PC-9 (cell line): ENCODE data around the gene FOXP1. TPM values are rescaled to one million over a fixed set of nuclear protein-coding genes. Genes with fewer than 3 reads are reported as not detected.
"Not testable (repeated sequence)": the region's sequence is repeated elsewhere in the genome, so short reads cannot be mapped to it uniquely, and the experiment has no call there.

Experiments used
- BruUV-seq: library from RNA; stranded (reverse); fragments of 400-500 nt; replicated peaks from 2 replicates; lab custom pipeline; 2021; lab: Mats Ljungman, UMichigan
- CTCF ChIA-PET: fragments of 300-600 bp; sonication (Branson Sonifier 250); formaldehyde crosslinking; loops from one replicate; lab custom pipeline; 2022; ENCODE audit warnings: antibody characterized with exemption; lab: Charles Lee
- POLR2A ChIA-PET: fragments of 300-600 bp; sonication (Branson Sonifier 250); formaldehyde crosslinking; loops from one replicate; lab custom pipeline; 2022; ENCODE audit warnings: antibody characterized with exemption; ENCODE audit not compliant: unreplicated experiment; lab: Charles Lee
- DNase-seq, 2 experiments: peaks; one replicate each; pipeline versions ENCODE4 v3.0.0 to v3.0.0-alpha.2; 2015 to 2022; ENCODE audit warnings: mixed read lengths in 1 of 2
- H2AFZ ChIP-seq: fragments of 200-600 bp; sonication (generic); 2 replicates; pipeline ENCODE4 v1.8.1; 2017; ENCODE audit warnings: antibody characterized with exemption
- H3F3A ChIP-seq: fragments of 200-600 bp; sonication (generic); 2 replicates; pipeline ENCODE4 v1.8.1; 2017; ENCODE audit warnings: antibody characterized with exemption, mild to moderate bottlenecking, low read depth; ENCODE audit not compliant: insufficient read depth
- H3K27ac ChIP-seq: fragments of 200-600 bp; sonication (generic); 2 replicates; pipeline ENCODE4 v1.6.1; 2016; ENCODE audit warnings: mixed run types
- H3K27me3 ChIP-seq: fragments of 200-600 bp; sonication (generic); 2 replicates; pipeline ENCODE4 v1.6.1; 2016; ENCODE audit warnings: low read depth, mixed run types; ENCODE audit not compliant: insufficient read depth
- H3K36me3 ChIP-seq: fragments of 200-600 bp; sonication (generic); 2 replicates; pipeline ENCODE4 v1.6.1; 2016; ENCODE audit warnings: low read depth, mixed run types
- H3K4me1 ChIP-seq: fragments of 200-600 bp; sonication (generic); replicated peaks from 2 replicates; pipeline ENCODE4 v1.6.1; 2016; ENCODE audit warnings: mixed run types; ENCODE audit not compliant: insufficient read depth
- H3K4me2 ChIP-seq: fragments of 200-600 bp; sonication (generic); 2 replicates; pipeline ENCODE4 v1.6.1; 2017; ENCODE audit warnings: mixed run types
- H3K4me3 ChIP-seq: fragments of 200-600 bp; sonication (generic); 2 replicates; pipeline ENCODE4 v1.6.1; 2016; ENCODE audit warnings: mixed run types
- H3K79me2 ChIP-seq: fragments of 200-600 bp; sonication (generic); 2 replicates; pipeline ENCODE4 v1.6.1; 2017; ENCODE audit warnings: low read depth, mixed run types
- H3K9me2 ChIP-seq: fragments of 200-600 bp; sonication (generic); 2 replicates; pipeline ENCODE4 v1.8.1; 2017; ENCODE audit warnings: mild to moderate bottlenecking; ENCODE audit not compliant: insufficient read depth
- H3K9me3 ChIP-seq: fragments of 200-600 bp; sonication (generic); 2 replicates; pipeline ENCODE4 v1.8.1; 2016; ENCODE audit warnings: low read depth; ENCODE audit not compliant: insufficient read depth
- H4K20me1 ChIP-seq: fragments of 200-600 bp; sonication (generic); 2 replicates; pipeline ENCODE4 v1.8.1; 2017; ENCODE audit not compliant: insufficient read depth
- EZH2 ChIP-seq: fragments of 200-600 bp; sonication (generic); IDR thresholded peaks from 2 replicates; pipeline ENCODE4 v1.8.0; 2017; ENCODE audit warnings: antibody characterized with exemption, low read depth
- intact Hi-C: fragments of 100-400 bp; cut with micrococcal nuclease; formaldehyde crosslinking; loops from one replicate; pipeline ENCODE4 v1.10.0; 2022; ENCODE audit not compliant: unreplicated experiment
- total RNA-seq: library from RNA; stranded (reverse); gene quantifications from 2 replicates; pipeline ENCODE4 v1.2.3, GENCODE V29; 2021
- TF ChIP-seq, protein P1 (sequence below): fragments of 200-600 bp; sonication (generic); conservative IDR thresholded peaks from 2 replicates; pipeline ENCODE4 v1.6.1; 2017; ENCODE audit warnings: mixed run types, antibody characterized with exemption, mild to moderate bottlenecking, moderate library complexity

Gene FOXP1
- total RNA-seq, 1 experiment from 2014 or later, result 33.3 TPM

DNA sequence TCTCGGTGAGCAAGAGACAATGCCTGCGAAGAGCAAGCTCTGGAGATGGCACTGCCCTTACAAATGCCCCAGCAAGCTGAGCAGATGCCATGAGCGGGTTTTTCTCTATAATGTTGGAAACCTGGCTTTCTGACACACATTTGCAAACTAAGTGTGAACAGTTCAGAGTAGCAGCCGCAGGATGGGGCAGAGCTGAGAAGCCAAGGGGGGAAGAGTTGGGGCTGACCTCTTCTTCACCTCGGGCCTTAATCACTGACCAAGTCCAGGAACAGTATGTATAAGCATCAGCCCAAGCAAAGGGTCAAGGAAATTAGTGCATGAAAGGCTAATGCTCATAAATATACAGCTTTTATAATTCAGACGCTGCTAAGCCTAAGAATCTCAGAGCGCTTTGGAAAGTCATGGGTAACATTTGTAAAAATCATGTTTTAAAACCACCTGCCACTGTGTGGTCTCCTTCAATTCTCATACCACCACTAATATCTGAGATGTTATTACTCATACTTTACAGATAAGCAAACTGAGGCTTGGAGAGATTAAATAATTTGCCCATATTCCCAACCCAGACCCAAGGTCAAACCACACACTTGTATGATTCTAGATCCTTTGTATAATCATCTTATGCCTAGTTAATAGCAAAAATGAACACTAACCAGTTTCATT lies 603.4 kb downstream of the FOXP1 start:
- Histone ChIP-seq H2AFZ (no peak overlapping the region), H3K4me1 (peaks cover 27% of the 10 kb centered on the region), H3K4me2 (no peak overlapping the region), H3K36me3 (no peaks in the 10 kb centered on the region), H3K79me2 (no peaks in the 10 kb centered on the region), H3K9me3 (no peaks in the 10 kb centered on the region), H3K27ac (no peak overlapping the region), H3K4me3 (no peak overlapping the region), H3F3A (peaks cover 16% of the 10 kb centered on the region; the same call in 1 of the 2 replicates), H3K9me2 (no peaks in the 10 kb centered on the region), H4K20me1 (no peaks in the 10 kb centered on the region), H3K27me3 (no peaks in the 10 kb centered on the region)
- ChIA-PET POLR2A (no interaction called here), CTCF (no interaction called here)
- TF ChIP-seq EZH2, result no peak
- TF ChIP-seq, protein P1, sequence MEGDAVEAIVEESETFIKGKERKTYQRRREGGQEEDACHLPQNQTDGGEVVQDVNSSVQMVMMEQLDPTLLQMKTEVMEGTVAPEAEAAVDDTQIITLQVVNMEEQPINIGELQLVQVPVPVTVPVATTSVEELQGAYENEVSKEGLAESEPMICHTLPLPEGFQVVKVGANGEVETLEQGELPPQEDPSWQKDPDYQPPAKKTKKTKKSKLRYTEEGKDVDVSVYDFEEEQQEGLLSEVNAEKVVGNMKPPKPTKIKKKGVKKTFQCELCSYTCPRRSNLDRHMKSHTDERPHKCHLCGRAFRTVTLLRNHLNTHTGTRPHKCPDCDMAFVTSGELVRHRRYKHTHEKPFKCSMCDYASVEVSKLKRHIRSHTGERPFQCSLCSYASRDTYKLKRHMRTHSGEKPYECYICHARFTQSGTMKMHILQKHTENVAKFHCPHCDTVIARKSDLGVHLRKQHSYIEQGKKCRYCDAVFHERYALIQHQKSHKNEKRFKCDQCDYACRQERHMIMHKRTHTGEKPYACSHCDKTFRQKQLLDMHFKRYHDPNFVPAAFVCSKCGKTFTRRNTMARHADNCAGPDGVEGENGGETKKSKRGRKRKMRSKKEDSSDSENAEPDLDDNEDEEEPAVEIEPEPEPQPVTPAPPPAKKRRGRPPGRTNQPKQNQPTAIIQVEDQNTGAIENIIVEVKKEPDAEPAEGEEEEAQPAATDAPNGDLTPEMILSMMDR, result no peak
- DNase-seq, result no peak
- intact Hi-C loops, result no loop called here
- no TSS peak for BruUV-seq

DNA sequence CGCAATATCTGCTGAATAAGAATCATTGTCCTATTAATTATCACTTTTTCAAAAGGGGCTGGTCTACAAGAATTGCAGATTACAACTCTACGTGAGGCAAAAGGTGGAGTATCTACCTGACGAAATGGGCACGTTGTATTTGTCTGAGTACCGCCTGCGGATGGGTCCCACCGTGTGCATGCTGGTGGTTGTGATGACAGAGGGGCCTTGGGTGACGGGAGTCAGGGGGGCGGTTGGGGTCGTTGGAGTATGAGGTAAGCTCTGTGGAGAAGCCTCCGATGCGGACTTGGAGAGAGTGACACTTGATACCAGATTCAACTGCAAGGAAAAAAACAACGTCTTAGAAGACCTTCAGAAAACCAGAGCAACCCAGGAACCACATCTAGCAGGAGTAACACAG lies 605.8 kb downstream of the FOXP1 start:
- H3K36me3 ChIP-seq, result no peaks in the 10 kb centered on the region
- no peaks in the 10 kb centered on the region for H3K9me2 ChIP-seq
- no peaks in the 10 kb centered on the region for H3K9me3 ChIP-seq
- intact Hi-C loops, result no loop called here
- no peaks in the 10 kb centered on the region for H4K20me1 ChIP-seq
- H3F3A ChIP-seq, result peaks cover 10% of the 10 kb centered on the region; the same call in 1 of the 2 replicates
- no peak for DNase-seq
- POLR2A ChIA-PET, result no interaction called here
- no peak overlapping the region for H3K27ac ChIP-seq
- H2AFZ ChIP-seq, result no peak overlapping the region
- CTCF ChIA-PET, result no interaction called here
- no peak overlapping the region for H3K4me3 ChIP-seq
- no peaks in the 10 kb centered on the region for H3K79me2 ChIP-seq
- TF ChIP-seq, protein P1, result no peak
- no peak for TF ChIP-seq EZH2
- no peaks in the 10 kb centered on the region for H3K27me3 ChIP-seq
- H3K4me2 ChIP-seq, result no peak overlapping the region
- BruUV-seq, result no TSS peak
- H3K4me1 ChIP-seq, result peaks cover 15% of the 10 kb centered on the region

DNA sequence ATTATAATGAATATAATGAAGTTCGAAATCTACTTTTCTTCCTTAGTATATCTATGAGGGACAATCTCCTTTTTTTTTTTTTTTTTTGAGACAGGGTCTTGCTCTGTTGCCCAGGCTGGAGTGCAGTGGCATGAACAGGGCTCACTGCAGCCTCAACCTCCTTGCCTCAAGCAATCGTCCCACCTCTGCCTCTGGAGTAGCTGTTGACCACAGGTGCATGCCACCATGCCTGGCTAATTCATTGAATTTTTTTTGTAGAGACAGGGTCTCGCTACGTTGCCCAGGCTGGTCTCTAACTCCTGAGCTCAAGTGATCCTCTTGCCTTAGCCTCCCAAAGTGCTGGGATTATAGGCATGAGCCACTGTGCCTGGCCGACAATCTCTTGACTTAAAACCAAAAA lies 607.5 kb downstream of the FOXP1 start:
- CTCF ChIA-PET, H3F3A ChIP-seq, H3K79me2 ChIP-seq, H2AFZ ChIP-seq, POLR2A ChIA-PET, H3K27ac ChIP-seq, H3K36me3 ChIP-seq, H4K20me1 ChIP-seq, H3K4me3 ChIP-seq, H3K9me2 ChIP-seq, intact Hi-C loops, H3K4me1 ChIP-seq, H3K4me2 ChIP-seq, H3K9me3 ChIP-seq, DNase-seq, BruUV-seq, H3K27me3 ChIP-seq: not testable (repeated sequence)

DNA sequence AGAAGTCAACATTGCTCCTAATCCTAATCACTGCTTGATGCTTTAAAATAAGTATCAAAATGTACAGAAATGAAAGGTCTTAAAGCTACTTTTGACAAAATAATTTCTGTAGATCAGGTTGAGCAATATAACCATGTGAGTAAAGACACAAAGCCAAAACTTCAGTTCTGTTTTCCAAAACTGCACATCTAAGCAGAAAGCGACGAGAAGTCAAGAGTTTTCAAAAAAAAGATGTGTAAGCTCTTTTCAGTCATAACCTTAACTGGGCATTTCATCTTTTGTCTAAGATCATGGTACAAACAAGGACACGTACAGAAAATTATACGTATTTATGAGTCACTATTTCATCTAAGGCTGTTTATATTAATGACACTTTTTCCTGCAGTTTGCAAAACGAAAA lies 608.8 kb downstream of the FOXP1 start:
- CTCF ChIA-PET, result no interaction called here

More for the DNA sequence above, 608.8 kb downstream of the FOXP1 start:
- no peaks in the 10 kb centered on the region for H3K9me3 ChIP-seq
- H4K20me1 ChIP-seq, result no peaks in the 10 kb centered on the region
- POLR2A ChIA-PET, result no interaction called here
- H3K9me2 ChIP-seq, result no peaks in the 10 kb centered on the region
- no peak overlapping the region for H3K27ac ChIP-seq
- DNase-seq, result no peak
- H3K27me3 ChIP-seq, result no peaks in the 10 kb centered on the region
- intact Hi-C loops, result no loop called here
- no TSS peak for BruUV-seq
- no peaks in the 10 kb centered on the region for H3K4me1 ChIP-seq
- H3K79me2 ChIP-seq, result no peaks in the 10 kb centered on the region
- H3F3A ChIP-seq, result no peaks in the 10 kb centered on the region
- no peak overlapping the region for H2AFZ ChIP-seq
- no peak overlapping the region for H3K4me2 ChIP-seq
- no peaks in the 10 kb centered on the region for H3K36me3 ChIP-seq
- TF ChIP-seq, protein P1, result no peak
- no peak for TF ChIP-seq EZH2
- no peak overlapping the region for H3K4me3 ChIP-seq
